Measurements from ENCODE around the gene SREBF2.

SREBF2 gene

GRCh38 chr22:41917375-41917902 is 84.5 kb downstream of the SREBF2 start:
- H3K4me3 ChIP-seq (ENCODE audit: low read length): no peak overlapping the region
- no peak for DNase-seq (ENCODE audit: low read depth)
- TF ChIP-seq, protein P1, sequence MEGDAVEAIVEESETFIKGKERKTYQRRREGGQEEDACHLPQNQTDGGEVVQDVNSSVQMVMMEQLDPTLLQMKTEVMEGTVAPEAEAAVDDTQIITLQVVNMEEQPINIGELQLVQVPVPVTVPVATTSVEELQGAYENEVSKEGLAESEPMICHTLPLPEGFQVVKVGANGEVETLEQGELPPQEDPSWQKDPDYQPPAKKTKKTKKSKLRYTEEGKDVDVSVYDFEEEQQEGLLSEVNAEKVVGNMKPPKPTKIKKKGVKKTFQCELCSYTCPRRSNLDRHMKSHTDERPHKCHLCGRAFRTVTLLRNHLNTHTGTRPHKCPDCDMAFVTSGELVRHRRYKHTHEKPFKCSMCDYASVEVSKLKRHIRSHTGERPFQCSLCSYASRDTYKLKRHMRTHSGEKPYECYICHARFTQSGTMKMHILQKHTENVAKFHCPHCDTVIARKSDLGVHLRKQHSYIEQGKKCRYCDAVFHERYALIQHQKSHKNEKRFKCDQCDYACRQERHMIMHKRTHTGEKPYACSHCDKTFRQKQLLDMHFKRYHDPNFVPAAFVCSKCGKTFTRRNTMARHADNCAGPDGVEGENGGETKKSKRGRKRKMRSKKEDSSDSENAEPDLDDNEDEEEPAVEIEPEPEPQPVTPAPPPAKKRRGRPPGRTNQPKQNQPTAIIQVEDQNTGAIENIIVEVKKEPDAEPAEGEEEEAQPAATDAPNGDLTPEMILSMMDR (conservative IDR thresholded peaks at IDR 0.05; ENCODE audit: low read depth, low read length): no peak

- no peak overlapping the region for H3K4me3 ChIP-seq (ENCODE audit: low read length)
- no peak for DNase-seq (ENCODE audit: low read depth)
- TF ChIP-seq, protein P1 (conservative IDR thresholded peaks at IDR 0.05; ENCODE audit: low read depth, low read length): no peak
Measured at GRCh38 chr22:41917903-41918791, 85.2 kb downstream of the SREBF2 start.

- TF ChIP-seq, protein P1 (conservative IDR thresholded peaks at IDR 0.05; ENCODE audit: low read depth, low read length): no peak
- peak overlapping the region; percentile 50 for H3K4me3 ChIP-seq (ENCODE audit: low read length)
- no peak for DNase-seq (ENCODE audit: low read depth)
Measured at GRCh38 chr22:41919357-41920224, 86.7 kb downstream of the SREBF2 start.

- no peak overlapping the region for H3K4me3 ChIP-seq (ENCODE audit: low read length)
- TF ChIP-seq, protein P1 (conservative IDR thresholded peaks at IDR 0.05; ENCODE audit: low read depth, low read length): no peak
- DNase-seq (ENCODE audit: low read depth): no peak
Measured at GRCh38 chr22:41920271-41920976, 87.5 kb downstream of the SREBF2 start.

- DNase-seq (ENCODE audit: low read depth): no peak
- H3K4me3 ChIP-seq (ENCODE audit: low read length): no peak overlapping the region
- TF ChIP-seq, protein P1 (conservative IDR thresholded peaks at IDR 0.05; ENCODE audit: low read depth, low read length): no peak
Measured at GRCh38 chr22:41922328-41922727, 89.4 kb downstream of the SREBF2 start.

GRCh38 chr22:41922940-41923594 is 90.2 kb downstream of the SREBF2 start:
- TF ChIP-seq, protein P1 (conservative IDR thresholded peaks at IDR 0.05; ENCODE audit: low read depth, low read length): no peak
- no peak for DNase-seq (ENCODE audit: low read depth)

More at GRCh38 chr22:41922940-41923594, 90.2 kb downstream of the SREBF2 start:
- H3K4me3 ChIP-seq (ENCODE audit: low read length): no peak overlapping the region
